ENCODE data around the gene SEC14L1. TPM values are rescaled to one million over a fixed set of nuclear protein-coding genes. Genes with fewer than 3 reads are reported as not detected.

The SEC14L1 gene
- total and polyA plus RNA-seq, 12 donors: 61.8 to 255 (median 143) TPM

- intact Hi-C loops (cut with DNase I): loop anchor here (5.0 to 10.0 kb wide), 3 partner anchors 49 to 112 kb away; partner anchors contain the start of gene SEC14L1 (in 1 of the 2)
- WGBS, 4 donors: 84 to 91% (median 91%) methylated on average over 13 of the region's 13 CpGs
- peak in 1 of 7 donors; percentile 20 for DNase-seq
- Histone ChIP-seq H3K4me3 (no peak overlapping the region), H3K27me3 (no peaks in the 10 kb centered on the region), H3K9me3 (replicated peaks in 1 of 3) (no peaks in the 10 kb centered on the region), H3K36me3 (replicated peaks in 1 of 2) (peaks cover 0 to 93% of the 10 kb centered on the region in 2 donors), H3K4me1 (replicated peaks in 1 of 2) (peaks cover 15 to 17% of the 10 kb centered on the region in 2 donors), H3K27ac (no peak overlapping the region)
- no peak for TF ChIP-seq POLR2A (IDR thresholded peaks at IDR 0.05)
- no peak for TF ChIP-seq CTCF (IDR thresholded peaks at IDR 0.05)
These were observed 63.1 kb downstream of the SEC14L1 start for GRCh38 chr17:77203846-77204245.

DNA sequence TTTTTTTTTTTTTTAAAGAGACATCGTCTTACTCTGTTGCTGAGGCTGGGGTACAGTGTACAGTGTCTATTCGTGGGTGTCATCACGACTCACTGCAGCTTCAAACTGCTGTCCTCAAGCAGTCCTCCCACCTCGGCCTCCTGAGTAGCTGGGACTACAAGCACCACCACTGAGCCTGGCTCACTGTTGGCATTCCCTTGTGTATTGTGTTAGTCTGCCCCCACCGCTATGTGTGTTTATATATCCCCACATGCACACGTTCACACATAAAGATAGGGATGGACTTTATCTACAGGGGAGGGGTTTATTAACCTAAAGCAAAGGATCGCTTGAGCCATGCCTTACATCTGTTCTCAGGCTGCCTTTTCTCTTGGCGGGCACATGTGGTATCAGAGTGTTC lies 63.8 kb downstream of the SEC14L1 start:
- Histone ChIP-seq H3K27ac (peak overlapping the region in 1 of 5 donors; percentile 7), H3K27me3 (no peaks in the 10 kb centered on the region), H3K4me1 (replicated peaks in 1 of 2) (peaks cover 21 to 24% of the 10 kb centered on the region in 2 donors), H3K36me3 (replicated peaks in 1 of 2) (peaks cover 0 to 93% of the 10 kb centered on the region in 2 donors), H3K4me3 (no peak overlapping the region), H3K9me3 (replicated peaks in 1 of 3) (no peaks in the 10 kb centered on the region)
- 82 to 88% (median 84%) methylated on average over 8 of the region's 8 CpGs for WGBS, 4 donors
- intact Hi-C loops (cut with DNase I): loop anchor here (5.0 to 10.0 kb wide), 3 partner anchors 50 to 112 kb away; partner anchors contain the start of gene SEC14L1 (in 1 of the 2)
- DNase-seq: peak in 1 of 7 donors; percentile 17
- TF ChIP-seq POLR2A (IDR thresholded peaks at IDR 0.05) (no peak), CTCF (IDR thresholded peaks at IDR 0.05) (no peak)

- WGBS, 4 donors: 68 to 82% (median 73%) methylated on average over 9 of the region's 9 CpGs
- intact Hi-C loops (cut with DNase I): loop anchor here (10.0 kb wide), 2 partner anchors 51 to 61 kb away; partner anchors contain the start of gene SEC14L1 (in 1 of the 2)
- peak in 1 of 7 donors; percentile 15 for DNase-seq
These were observed 64.8 kb downstream of the SEC14L1 start for GRCh38 chr17:77205396-77206125.

More at GRCh38 chr17:77205396-77206125, 64.8 kb downstream of the SEC14L1 start:
- Histone ChIP-seq H3K4me3 (no peak overlapping the region), H3K9me3 (replicated peaks in 1 of 3) (no peaks in the 10 kb centered on the region), H3K27me3 (no peaks in the 10 kb centered on the region), H3K36me3 (replicated peaks in 1 of 2) (peaks cover 0 to 93% of the 10 kb centered on the region in 2 donors), H3K4me1 (replicated peaks in 1 of 2) (peaks cover 21 to 26% of the 10 kb centered on the region in 2 donors), H3K27ac (peak overlapping the region in 2 of 5 donors; percentile 23 to 36)
- no peak for TF ChIP-seq CTCF (IDR thresholded peaks at IDR 0.05)
- TF ChIP-seq POLR2A (IDR thresholded peaks at IDR 0.05): no peak
